ENCODE data around the gene SMPD4. TPM values are rescaled to one million over a fixed set of nuclear protein-coding genes. Genes with fewer than 3 reads are reported as not detected.
"Not testable (repeated sequence)": the region's sequence is repeated elsewhere in the genome, so short reads cannot be mapped to it uniquely, and the experiment has no call there.

The SMPD4 gene
- total RNA-seq, 1 experiment from 2014 or later = 98.9 TPM

DNA sequence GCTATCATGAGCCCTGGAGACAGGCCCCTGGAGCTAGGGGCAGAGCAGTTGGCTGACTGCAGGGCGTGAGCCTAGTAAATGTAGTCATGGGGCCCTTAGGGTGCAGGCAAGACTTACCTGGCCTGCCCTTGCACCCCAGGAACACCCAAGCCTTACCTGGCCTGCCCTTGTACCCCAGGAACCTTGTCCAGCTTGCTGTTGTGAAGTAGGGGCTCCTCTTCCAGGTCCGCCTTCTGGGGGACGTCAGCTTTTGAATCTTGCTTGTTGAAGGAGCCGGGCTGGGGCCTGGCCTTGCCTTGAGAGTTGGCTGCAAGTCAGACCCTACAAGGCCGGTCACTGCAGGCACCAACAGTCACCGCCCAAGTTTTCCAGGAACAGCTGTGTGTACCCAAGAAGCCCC lies 40.4 kb downstream of the SMPD4 start:
- H3K4me3 ChIP-seq (replicated peaks in 1 of 2; ENCODE audit: low read depth in 1 of 2, low read length in 2 of 2); H3K4me1 ChIP-seq (ENCODE audit: control insufficient read depth in 1 of 2, insufficient read depth in 2 of 2, low read length in 2 of 2); H2AFZ ChIP-seq (ENCODE audit: low read depth, low read length, poor library complexity, severe bottlenecking); H3K27me3 ChIP-seq (ENCODE audit: insufficient read depth, low read length); CTCF ChIA-PET; H3K36me3 ChIP-seq (ENCODE audit: control insufficient read depth in 1 of 2, insufficient read depth in 2 of 2, low read length in 2 of 2); H3K4me2 ChIP-seq (ENCODE audit: low read length); H3K27ac ChIP-seq (ENCODE audit: low read depth, low read length); H4K20me1 ChIP-seq (ENCODE audit: insufficient read depth); POLR2A ChIA-PET; H3K9me3 ChIP-seq (ENCODE audit: control insufficient read depth in 1 of 2, insufficient read depth in 1 of 2, low read depth in 1 of 2, low read length in 2 of 2); ATAC-seq; RAD21 ChIA-PET (ENCODE audit: low non-redundant PET in 1 of 2, low total read pairs in 2 of 2, uncharacterized antibody in 2 of 2, unreplicated experiment in 2 of 2); H3K9ac ChIP-seq (ENCODE audit: low read length); DNase-seq (ENCODE audit: low read depth, low spot score); H3K9me2 ChIP-seq (ENCODE audit: insufficient read depth); H3K79me2 ChIP-seq (ENCODE audit: insufficient read depth, low read length); intact Hi-C loops (cut with micrococcal nuclease); BruUV-seq (replicated peaks): not testable (repeated sequence)

GRCh38 chr2:130140516-130140915 lies 40.9 kb downstream of the SMPD4 start:
- H3K4me3 ChIP-seq (replicated peaks in 1 of 2; ENCODE audit: low read depth in 1 of 2, low read length in 2 of 2); ATAC-seq; H3K27ac ChIP-seq (ENCODE audit: low read depth, low read length); H3K9me2 ChIP-seq (ENCODE audit: insufficient read depth); H3K27me3 ChIP-seq (ENCODE audit: insufficient read depth, low read length); CTCF ChIA-PET; BruUV-seq (replicated peaks); H3K79me2 ChIP-seq (ENCODE audit: insufficient read depth, low read length); intact Hi-C loops (cut with micrococcal nuclease); RAD21 ChIA-PET (ENCODE audit: low non-redundant PET in 1 of 2, low total read pairs in 2 of 2, uncharacterized antibody in 2 of 2, unreplicated experiment in 2 of 2); H3K9me3 ChIP-seq (ENCODE audit: control insufficient read depth in 1 of 2, insufficient read depth in 1 of 2, low read depth in 1 of 2, low read length in 2 of 2); H2AFZ ChIP-seq (ENCODE audit: low read depth, low read length, poor library complexity, severe bottlenecking); H3K4me1 ChIP-seq (ENCODE audit: control insufficient read depth in 1 of 2, insufficient read depth in 2 of 2, low read length in 2 of 2); DNase-seq (ENCODE audit: low read depth, low spot score); H4K20me1 ChIP-seq (ENCODE audit: insufficient read depth); H3K9ac ChIP-seq (ENCODE audit: low read length); POLR2A ChIA-PET; H3K36me3 ChIP-seq (ENCODE audit: control insufficient read depth in 1 of 2, insufficient read depth in 2 of 2, low read length in 2 of 2); H3K4me2 ChIP-seq (ENCODE audit: low read length): not testable (repeated sequence)

GRCh38 chr2:130139331-130140280 lies 41.8 kb downstream of the SMPD4 start:
- H3K36me3 ChIP-seq (ENCODE audit: control insufficient read depth in 1 of 2, insufficient read depth in 2 of 2, low read length in 2 of 2); DNase-seq (ENCODE audit: low read depth, low spot score); H3K4me2 ChIP-seq (ENCODE audit: low read length); H3K79me2 ChIP-seq (ENCODE audit: insufficient read depth, low read length); CTCF ChIA-PET; H3K9ac ChIP-seq (ENCODE audit: low read length); H3K27ac ChIP-seq (ENCODE audit: low read depth, low read length); H3K27me3 ChIP-seq (ENCODE audit: insufficient read depth, low read length); ATAC-seq; intact Hi-C loops (cut with micrococcal nuclease); H4K20me1 ChIP-seq (ENCODE audit: insufficient read depth); RAD21 ChIA-PET (ENCODE audit: low non-redundant PET in 1 of 2, low total read pairs in 2 of 2, uncharacterized antibody in 2 of 2, unreplicated experiment in 2 of 2); POLR2A ChIA-PET; H2AFZ ChIP-seq (ENCODE audit: low read depth, low read length, poor library complexity, severe bottlenecking); H3K9me2 ChIP-seq (ENCODE audit: insufficient read depth); H3K4me1 ChIP-seq (ENCODE audit: control insufficient read depth in 1 of 2, insufficient read depth in 2 of 2, low read length in 2 of 2); H3K4me3 ChIP-seq (replicated peaks in 1 of 2; ENCODE audit: low read depth in 1 of 2, low read length in 2 of 2); H3K9me3 ChIP-seq (ENCODE audit: control insufficient read depth in 1 of 2, insufficient read depth in 1 of 2, low read depth in 1 of 2, low read length in 2 of 2); BruUV-seq (replicated peaks): not testable (repeated sequence)

DNA sequence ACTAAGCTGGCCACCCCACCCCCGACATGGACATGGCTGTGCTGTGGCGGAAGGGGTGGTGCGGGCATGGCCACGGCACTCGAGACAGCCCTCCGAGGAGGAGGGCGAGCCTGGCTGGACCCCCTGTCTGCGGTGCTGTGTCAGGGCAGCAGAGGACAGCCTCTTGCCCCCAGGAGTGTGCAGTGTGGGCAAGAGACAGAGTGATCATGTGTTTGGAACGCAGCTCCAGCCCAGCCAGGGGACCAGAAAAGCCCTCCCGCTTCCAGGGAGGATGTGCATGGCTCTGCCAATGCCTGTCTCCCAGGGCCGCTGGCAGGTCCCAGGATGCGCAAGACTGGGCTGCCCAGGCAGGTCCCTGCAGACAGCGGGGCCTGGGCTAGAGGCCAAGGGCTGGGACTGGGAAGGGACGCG lies 42.6 kb downstream of the SMPD4 start:
- POLR2A ChIA-PET; H3K4me2 ChIP-seq (ENCODE audit: low read length); H3K36me3 ChIP-seq (ENCODE audit: control insufficient read depth in 1 of 2, insufficient read depth in 2 of 2, low read length in 2 of 2); H3K79me2 ChIP-seq (ENCODE audit: insufficient read depth, low read length); H3K9me2 ChIP-seq (ENCODE audit: insufficient read depth); RAD21 ChIA-PET (ENCODE audit: low non-redundant PET in 1 of 2, low total read pairs in 2 of 2, uncharacterized antibody in 2 of 2, unreplicated experiment in 2 of 2); H3K4me3 ChIP-seq (replicated peaks in 1 of 2; ENCODE audit: low read depth in 1 of 2, low read length in 2 of 2); DNase-seq (ENCODE audit: low read depth, low spot score); H3K27ac ChIP-seq (ENCODE audit: low read depth, low read length); H3K9ac ChIP-seq (ENCODE audit: low read length); BruUV-seq (replicated peaks); H3K4me1 ChIP-seq (ENCODE audit: control insufficient read depth in 1 of 2, insufficient read depth in 2 of 2, low read length in 2 of 2); H4K20me1 ChIP-seq (ENCODE audit: insufficient read depth); H3K9me3 ChIP-seq (ENCODE audit: control insufficient read depth in 1 of 2, insufficient read depth in 1 of 2, low read depth in 1 of 2, low read length in 2 of 2); H2AFZ ChIP-seq (ENCODE audit: low read depth, low read length, poor library complexity, severe bottlenecking); intact Hi-C loops (cut with micrococcal nuclease); CTCF ChIA-PET; H3K27me3 ChIP-seq (ENCODE audit: insufficient read depth, low read length); ATAC-seq: not testable (repeated sequence)
